Measurements from ENCODE around the gene SNX27.
"Not testable (repeated sequence)": the region's sequence is repeated elsewhere in the genome, so short reads cannot be mapped to it uniquely, and the experiment has no call there.

Gene SNX27

DNA sequence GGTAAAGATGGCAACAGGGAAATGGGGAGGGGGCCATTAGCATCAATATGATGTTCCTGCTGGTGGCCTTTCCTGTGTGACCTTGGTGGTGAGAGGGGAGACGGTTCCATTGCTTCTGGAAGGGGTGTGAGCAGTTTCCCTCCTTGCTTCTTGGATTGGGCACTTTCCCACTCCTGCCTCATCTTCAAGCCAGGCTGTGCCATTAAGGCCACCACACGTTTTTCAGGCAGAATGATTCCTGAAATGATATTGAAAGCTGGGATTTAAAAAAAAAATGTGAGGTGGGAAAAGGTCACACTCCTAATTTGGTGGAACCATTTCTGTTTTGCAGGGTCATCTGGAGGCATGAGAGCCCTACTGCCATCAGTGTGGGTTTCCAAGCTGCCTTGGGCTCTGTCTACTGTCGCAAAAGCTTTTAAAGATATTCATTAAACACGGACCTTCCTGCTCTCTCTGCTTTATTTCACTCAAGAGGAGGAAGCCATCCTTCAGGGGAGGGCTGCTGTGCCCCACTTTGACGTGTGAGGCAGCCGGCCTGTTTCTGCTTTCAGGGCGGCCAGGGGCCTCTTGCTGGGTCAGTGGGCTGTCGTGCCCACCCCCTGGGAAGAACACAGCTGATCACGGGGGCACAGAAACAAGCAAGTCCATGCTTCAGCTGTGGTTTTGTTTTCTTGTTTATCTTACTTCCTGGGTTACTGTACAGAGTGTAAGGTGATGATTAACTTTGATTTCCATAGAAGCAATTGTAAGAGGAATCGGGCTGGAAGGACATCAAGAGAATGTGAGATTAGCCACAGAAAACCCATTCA lies 117.5 kb downstream of the SNX27 start:
- Histone ChIP-seq H3K18ac (ENCODE audit: low read length) (peak overlapping the region; percentile 19), H3K27ac (replicated peaks; ENCODE audit: low read length) (no peak overlapping the region)

DNA sequence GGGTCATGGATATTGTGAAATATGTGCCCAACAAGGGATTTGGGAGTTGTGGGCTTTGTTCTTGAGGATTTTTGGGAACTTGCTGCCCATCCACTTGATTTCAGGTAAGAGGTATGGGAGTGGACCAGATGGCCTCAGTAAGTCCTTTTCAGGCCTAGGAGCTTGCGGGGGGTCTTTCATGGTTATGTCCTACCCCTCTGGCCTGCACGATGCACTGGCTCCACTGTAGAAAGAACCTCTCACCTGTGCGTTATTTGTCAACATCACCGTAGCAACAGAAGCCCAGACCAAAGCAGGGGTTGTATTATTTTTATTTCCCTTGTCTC lies 118.1 kb downstream of the SNX27 start:
- no peak overlapping the region for H3K23ac ChIP-seq (ENCODE audit: low read depth, low read length, poor library complexity)
- WGBS, 2 donors (ENCODE audit: extremely low coverage in 2 of 2, insufficient read length in 2 of 2, insufficient replicate concordance in 1 of 2), result no CpG with 5 or more reads among the region's 4 CpGs
- H3K36me3 ChIP-seq (replicated peaks in 1 of 2; ENCODE audit: control insufficient read depth in 2 of 2, insufficient read depth in 2 of 2, low read length in 2 of 2), result no peaks in the 10 kb centered on the region
- H4K8ac ChIP-seq (ENCODE audit: low read depth, low read length), result no peak overlapping the region
- no peak overlapping the region for H3K4me3 ChIP-seq (ENCODE audit: low read length in 2 of 2)
- H2BK5ac ChIP-seq (ENCODE audit: low read length), result no peak overlapping the region
- no peak overlapping the region for H3K4ac ChIP-seq (ENCODE audit: low read length)
- H2BK12ac ChIP-seq (ENCODE audit: low read length), result no peak overlapping the region
- no peak overlapping the region for H4K91ac ChIP-seq (ENCODE audit: low read depth, low read length, poor library complexity)
- no peak overlapping the region for H2AK5ac ChIP-seq (ENCODE audit: low read depth, low read length)
- H3K14ac ChIP-seq (ENCODE audit: low read length), result no peak overlapping the region
- no peak overlapping the region for H3K27ac ChIP-seq (replicated peaks; ENCODE audit: low read length)
- peaks cover 3 to 10% of the 10 kb centered on the region in 2 donors for H3K4me1 ChIP-seq (ENCODE audit: control insufficient read depth in 2 of 2, insufficient read depth in 1 of 2, low read depth in 1 of 2, low read length in 2 of 2)
- H3K27me3 ChIP-seq (ENCODE audit: control insufficient read depth in 3 of 3, insufficient read depth in 3 of 3, low read depth in 1 of 3, low read length in 3 of 3), result peaks cover 0 to 53% (median 0%) of the 10 kb centered on the region in 3 experiments
- H2BK120ac ChIP-seq (ENCODE audit: low read depth, low read length), result no peak overlapping the region
- no peaks in the 10 kb centered on the region for H3K79me1 ChIP-seq (ENCODE audit: low read depth, low read length)
- H3K4me2 ChIP-seq (ENCODE audit: insufficient read depth, low read length, poor library complexity, severe bottlenecking), result no peak overlapping the region
- no peak overlapping the region for H3K18ac ChIP-seq (ENCODE audit: low read length)
- no peak overlapping the region for H3K9ac ChIP-seq (ENCODE audit: low read depth, low read length, poor library complexity)
- no peak overlapping the region for H2AFZ ChIP-seq (ENCODE audit: low read length)
- no peak for DNase-seq (ENCODE audit: low spot score)
- no peak overlapping the region for H2BK15ac ChIP-seq (ENCODE audit: low read length)
- H3K9me3 ChIP-seq (replicated peaks in 1 of 2; ENCODE audit: control insufficient read depth in 2 of 2, insufficient read depth in 1 of 2, low read depth in 1 of 2, low read length in 2 of 2), result no peaks in the 10 kb centered on the region

More for the DNA sequence above, 117.5 kb downstream of the SNX27 start:
- no peak overlapping the region for H3K4ac ChIP-seq (ENCODE audit: low read length)
- H2BK5ac ChIP-seq (ENCODE audit: low read length), result no peak overlapping the region
- no peak for DNase-seq (ENCODE audit: low spot score)
- H2BK15ac ChIP-seq (ENCODE audit: low read length), result no peak overlapping the region
- no peak overlapping the region for H2BK120ac ChIP-seq (ENCODE audit: low read depth, low read length)
- no CpG with 5 or more reads among the region's 10 CpGs for WGBS, 2 donors (ENCODE audit: extremely low coverage in 2 of 2, insufficient read length in 2 of 2, insufficient replicate concordance in 1 of 2)
- no peak overlapping the region for H3K4me2 ChIP-seq (ENCODE audit: insufficient read depth, low read length, poor library complexity, severe bottlenecking)
- peaks cover 3 to 10% of the 10 kb centered on the region in 2 donors for H3K4me1 ChIP-seq (ENCODE audit: control insufficient read depth in 2 of 2, insufficient read depth in 1 of 2, low read depth in 1 of 2, low read length in 2 of 2)
- H3K4me3 ChIP-seq (ENCODE audit: low read length in 2 of 2), result no peak overlapping the region
- H3K23ac ChIP-seq (ENCODE audit: low read depth, low read length, poor library complexity), result no peak overlapping the region
- H4K91ac ChIP-seq (ENCODE audit: low read depth, low read length, poor library complexity), result no peak overlapping the region
- H3K79me1 ChIP-seq (ENCODE audit: low read depth, low read length), result no peaks in the 10 kb centered on the region
- H3K36me3 ChIP-seq (replicated peaks in 1 of 2; ENCODE audit: control insufficient read depth in 2 of 2, insufficient read depth in 2 of 2, low read length in 2 of 2), result no peaks in the 10 kb centered on the region
- no peaks in the 10 kb centered on the region for H3K9me3 ChIP-seq (replicated peaks in 1 of 2; ENCODE audit: control insufficient read depth in 2 of 2, insufficient read depth in 1 of 2, low read depth in 1 of 2, low read length in 2 of 2)
- H2AK5ac ChIP-seq (ENCODE audit: low read depth, low read length), result no peak overlapping the region
- no peak overlapping the region for H4K8ac ChIP-seq (ENCODE audit: low read depth, low read length)
- H2BK12ac ChIP-seq (ENCODE audit: low read length), result no peak overlapping the region
- no peak overlapping the region for H3K14ac ChIP-seq (ENCODE audit: low read length)
- H3K27me3 ChIP-seq (ENCODE audit: control insufficient read depth in 3 of 3, insufficient read depth in 3 of 3, low read depth in 1 of 3, low read length in 3 of 3), result peaks cover 0 to 55% (median 0%) of the 10 kb centered on the region in 3 experiments
- H2AFZ ChIP-seq (ENCODE audit: low read length), result no peak overlapping the region
- H3K9ac ChIP-seq (ENCODE audit: low read depth, low read length, poor library complexity), result no peak overlapping the region

DNA sequence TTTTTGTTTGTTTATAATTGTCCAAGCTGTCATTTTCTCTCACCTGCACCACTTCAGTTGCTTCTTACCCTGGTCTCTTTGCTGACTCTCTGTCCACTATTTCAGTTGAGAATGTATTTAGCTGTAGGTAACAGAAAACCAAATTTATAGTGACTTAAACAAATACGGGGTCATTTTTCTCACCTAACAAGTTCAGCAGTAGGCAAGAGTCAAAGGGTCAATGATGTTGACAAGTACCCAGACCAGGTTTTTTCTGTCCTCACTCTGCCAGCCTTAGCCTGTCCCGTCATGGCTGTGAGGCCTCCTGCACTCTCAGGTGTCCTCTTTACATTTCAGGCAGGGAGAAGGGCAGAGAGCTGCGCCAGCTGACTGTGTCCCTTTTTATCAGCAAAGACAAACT lies 121.3 kb downstream of the SNX27 start:
- no CpG with 5 or more reads among the region's 3 CpGs for WGBS, 2 donors (ENCODE audit: extremely low coverage in 2 of 2, insufficient read length in 2 of 2, insufficient replicate concordance in 1 of 2)
- H4K91ac ChIP-seq (ENCODE audit: low read depth, low read length, poor library complexity), result no peak overlapping the region
- H3K4me1 ChIP-seq (ENCODE audit: control insufficient read depth in 2 of 2, insufficient read depth in 1 of 2, low read depth in 1 of 2, low read length in 2 of 2), result peaks cover under 1 to 9% of the 10 kb centered on the region in 2 donors

DNA sequence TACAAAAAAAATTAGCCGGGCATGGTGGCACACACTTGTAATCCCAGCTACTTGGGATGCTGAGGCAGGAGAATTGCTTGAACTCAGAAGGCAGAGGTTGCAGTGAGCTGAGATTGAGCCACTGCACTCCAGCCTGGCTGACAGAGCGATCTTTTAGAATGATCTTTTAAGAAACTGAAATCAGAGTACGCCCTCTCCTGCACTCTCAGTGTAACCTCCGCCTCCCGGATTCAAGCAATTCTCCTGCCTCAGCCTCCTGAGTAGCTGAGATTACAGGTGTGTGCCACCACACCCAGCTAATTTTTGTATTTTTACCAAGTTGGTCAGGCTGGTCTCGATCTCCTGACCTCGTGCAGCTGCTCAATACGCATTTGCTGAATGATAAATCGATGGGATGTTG lies 122.1 kb downstream of the SNX27 start:
- peaks cover 10 to 12% of the 10 kb centered on the region in 2 donors for H3K9me3 ChIP-seq (replicated peaks in 1 of 2; ENCODE audit: control insufficient read depth in 2 of 2, insufficient read depth in 1 of 2, low read depth in 1 of 2, low read length in 2 of 2)
- H4K91ac ChIP-seq (ENCODE audit: low read depth, low read length, poor library complexity); H2BK5ac ChIP-seq (ENCODE audit: low read length); H2BK120ac ChIP-seq (ENCODE audit: low read depth, low read length); H3K4me1 ChIP-seq (ENCODE audit: control insufficient read depth in 2 of 2, insufficient read depth in 1 of 2, low read depth in 1 of 2, low read length in 2 of 2); H4K8ac ChIP-seq (ENCODE audit: low read depth, low read length); H3K14ac ChIP-seq (ENCODE audit: low read length); H3K4ac ChIP-seq (ENCODE audit: low read length); H3K36me3 ChIP-seq (replicated peaks in 1 of 2; ENCODE audit: control insufficient read depth in 2 of 2, insufficient read depth in 2 of 2, low read length in 2 of 2); H3K4me2 ChIP-seq (ENCODE audit: insufficient read depth, low read length, poor library complexity, severe bottlenecking); H3K27ac ChIP-seq (replicated peaks; ENCODE audit: low read length); H3K18ac ChIP-seq (ENCODE audit: low read length); H2AK5ac ChIP-seq (ENCODE audit: low read depth, low read length); H3K79me1 ChIP-seq (ENCODE audit: low read depth, low read length); H2BK15ac ChIP-seq (ENCODE audit: low read length); H3K4me3 ChIP-seq (ENCODE audit: low read length in 2 of 2); H3K9ac ChIP-seq (ENCODE audit: low read depth, low read length, poor library complexity); H3K23ac ChIP-seq (ENCODE audit: low read depth, low read length, poor library complexity); H2BK12ac ChIP-seq (ENCODE audit: low read length); H2AFZ ChIP-seq (ENCODE audit: low read length); DNase-seq (ENCODE audit: low spot score): not testable (repeated sequence)
- WGBS, 2 donors (ENCODE audit: extremely low coverage in 2 of 2, insufficient read length in 2 of 2, insufficient replicate concordance in 1 of 2), result no CpG with 5 or more reads among the region's 9 CpGs
- peaks cover 0 to 15% (median 0%) of the 10 kb centered on the region in 3 experiments for H3K27me3 ChIP-seq (ENCODE audit: control insufficient read depth in 3 of 3, insufficient read depth in 3 of 3, low read depth in 1 of 3, low read length in 3 of 3)

More for the DNA sequence above, 121.3 kb downstream of the SNX27 start:
- Histone ChIP-seq H3K9me3 (replicated peaks in 1 of 2; ENCODE audit: control insufficient read depth in 2 of 2, insufficient read depth in 1 of 2, low read depth in 1 of 2, low read length in 2 of 2) (peaks cover 9 to 11% of the 10 kb centered on the region in 2 donors), H2BK15ac (ENCODE audit: low read length) (no peak overlapping the region), H2BK120ac (ENCODE audit: low read depth, low read length) (no peak overlapping the region), H3K14ac (ENCODE audit: low read length) (no peak overlapping the region), H4K8ac (ENCODE audit: low read depth, low read length) (no peak overlapping the region), H3K27me3 (ENCODE audit: control insufficient read depth in 3 of 3, insufficient read depth in 3 of 3, low read depth in 1 of 3, low read length in 3 of 3) (peaks cover 0 to 24% (median 0%) of the 10 kb centered on the region in 3 experiments), H3K23ac (ENCODE audit: low read depth, low read length, poor library complexity) (no peak overlapping the region), H3K4me2 (ENCODE audit: insufficient read depth, low read length, poor library complexity, severe bottlenecking) (no peak overlapping the region), H3K36me3 (replicated peaks in 1 of 2; ENCODE audit: control insufficient read depth in 2 of 2, insufficient read depth in 2 of 2, low read length in 2 of 2) (no peaks in the 10 kb centered on the region), H2AK5ac (ENCODE audit: low read depth, low read length) (no peak overlapping the region), H3K4ac (ENCODE audit: low read length) (no peak overlapping the region), H3K9ac (ENCODE audit: low read depth, low read length, poor library complexity) (no peak overlapping the region), H2BK5ac (ENCODE audit: low read length) (no peak overlapping the region), H3K18ac (ENCODE audit: low read length) (no peak overlapping the region), H2AFZ (ENCODE audit: low read length) (no peak overlapping the region), H3K79me1 (ENCODE audit: low read depth, low read length) (no peaks in the 10 kb centered on the region), H3K27ac (replicated peaks; ENCODE audit: low read length) (no peak overlapping the region), H3K4me3 (ENCODE audit: low read length in 2 of 2) (peak overlapping the region in 1 of 2 donors; percentile 55), H2BK12ac (ENCODE audit: low read length) (no peak overlapping the region)
- no peak for DNase-seq (ENCODE audit: low spot score)

All from neuronal stem cell (in vitro differentiated cells).